VCaP (cell line): Measurements from ENCODE around the gene C11orf52.
A peak's percentile ranks its signal among the peaks of the same experiment; 100 is the strongest.

Experiments
- H3K27ac ChIP-seq: fragments of 450-650 bp; 2 replicates; pipeline ENCODE4 v1.5.1; 2017
- TF ChIP-seq, protein P1 (sequence below): fragments of 450-650 bp; conservative IDR thresholded peaks from 2 replicates; pipeline ENCODE4 v1.5.1; 2017; ENCODE audit warnings: mild to moderate bottlenecking, moderate library complexity

C11orf52 gene

DNA sequence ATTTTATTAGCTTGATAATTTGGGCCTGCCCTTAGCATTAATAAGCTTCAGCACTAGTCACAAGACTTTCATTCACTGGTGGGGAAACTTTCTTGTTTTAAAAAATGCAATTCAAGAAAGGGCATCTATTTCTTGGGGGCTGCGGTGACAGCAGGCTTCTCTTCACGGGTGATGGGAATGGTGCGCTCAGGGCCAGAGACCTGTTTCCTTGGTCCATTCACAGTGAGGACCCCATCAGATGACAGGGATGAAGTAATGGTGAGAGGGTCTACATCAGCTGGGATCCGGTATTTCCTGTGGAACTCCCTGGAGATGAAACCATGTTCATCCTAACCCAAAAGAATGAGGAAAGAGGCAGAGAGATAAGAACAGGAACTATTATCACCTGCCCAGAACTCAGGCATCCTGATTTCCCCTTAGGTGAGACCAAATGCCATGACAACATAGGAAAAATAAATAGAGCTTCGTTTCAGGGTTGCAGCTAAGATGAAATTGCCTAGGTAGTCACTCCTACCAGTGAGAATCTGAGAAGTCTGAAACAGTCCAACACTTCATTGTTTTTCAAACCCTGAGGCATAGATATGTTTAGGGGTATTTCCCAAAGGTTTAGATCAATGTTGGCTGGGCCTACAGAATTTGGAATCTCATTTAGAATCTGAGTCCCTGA is 9.9 kb upstream of the C11orf52 start:
- no peak overlapping the region for H3K27ac ChIP-seq
- TF ChIP-seq, protein P1, sequence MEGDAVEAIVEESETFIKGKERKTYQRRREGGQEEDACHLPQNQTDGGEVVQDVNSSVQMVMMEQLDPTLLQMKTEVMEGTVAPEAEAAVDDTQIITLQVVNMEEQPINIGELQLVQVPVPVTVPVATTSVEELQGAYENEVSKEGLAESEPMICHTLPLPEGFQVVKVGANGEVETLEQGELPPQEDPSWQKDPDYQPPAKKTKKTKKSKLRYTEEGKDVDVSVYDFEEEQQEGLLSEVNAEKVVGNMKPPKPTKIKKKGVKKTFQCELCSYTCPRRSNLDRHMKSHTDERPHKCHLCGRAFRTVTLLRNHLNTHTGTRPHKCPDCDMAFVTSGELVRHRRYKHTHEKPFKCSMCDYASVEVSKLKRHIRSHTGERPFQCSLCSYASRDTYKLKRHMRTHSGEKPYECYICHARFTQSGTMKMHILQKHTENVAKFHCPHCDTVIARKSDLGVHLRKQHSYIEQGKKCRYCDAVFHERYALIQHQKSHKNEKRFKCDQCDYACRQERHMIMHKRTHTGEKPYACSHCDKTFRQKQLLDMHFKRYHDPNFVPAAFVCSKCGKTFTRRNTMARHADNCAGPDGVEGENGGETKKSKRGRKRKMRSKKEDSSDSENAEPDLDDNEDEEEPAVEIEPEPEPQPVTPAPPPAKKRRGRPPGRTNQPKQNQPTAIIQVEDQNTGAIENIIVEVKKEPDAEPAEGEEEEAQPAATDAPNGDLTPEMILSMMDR = no peak

DNA sequence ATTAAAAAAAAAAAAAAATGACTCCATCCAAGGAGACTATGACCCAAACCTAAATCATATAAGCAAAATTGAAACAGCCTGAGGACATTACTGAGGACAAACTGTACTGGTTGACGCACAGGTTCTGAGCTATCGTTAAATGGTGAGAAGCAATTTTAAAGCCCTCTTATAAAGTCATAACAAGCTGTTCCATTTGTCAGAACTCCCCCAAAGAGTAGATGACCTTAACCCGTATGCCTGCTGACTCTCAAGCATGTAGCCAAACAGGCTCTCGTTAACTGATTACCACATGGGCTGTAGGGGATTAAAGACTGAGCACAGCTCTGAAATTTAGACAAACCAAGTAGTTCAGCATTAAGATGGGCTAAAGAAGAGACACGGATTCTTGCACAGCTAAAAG is 9.3 kb upstream of the C11orf52 start:
- TF ChIP-seq, protein P1 = no peak

DNA sequence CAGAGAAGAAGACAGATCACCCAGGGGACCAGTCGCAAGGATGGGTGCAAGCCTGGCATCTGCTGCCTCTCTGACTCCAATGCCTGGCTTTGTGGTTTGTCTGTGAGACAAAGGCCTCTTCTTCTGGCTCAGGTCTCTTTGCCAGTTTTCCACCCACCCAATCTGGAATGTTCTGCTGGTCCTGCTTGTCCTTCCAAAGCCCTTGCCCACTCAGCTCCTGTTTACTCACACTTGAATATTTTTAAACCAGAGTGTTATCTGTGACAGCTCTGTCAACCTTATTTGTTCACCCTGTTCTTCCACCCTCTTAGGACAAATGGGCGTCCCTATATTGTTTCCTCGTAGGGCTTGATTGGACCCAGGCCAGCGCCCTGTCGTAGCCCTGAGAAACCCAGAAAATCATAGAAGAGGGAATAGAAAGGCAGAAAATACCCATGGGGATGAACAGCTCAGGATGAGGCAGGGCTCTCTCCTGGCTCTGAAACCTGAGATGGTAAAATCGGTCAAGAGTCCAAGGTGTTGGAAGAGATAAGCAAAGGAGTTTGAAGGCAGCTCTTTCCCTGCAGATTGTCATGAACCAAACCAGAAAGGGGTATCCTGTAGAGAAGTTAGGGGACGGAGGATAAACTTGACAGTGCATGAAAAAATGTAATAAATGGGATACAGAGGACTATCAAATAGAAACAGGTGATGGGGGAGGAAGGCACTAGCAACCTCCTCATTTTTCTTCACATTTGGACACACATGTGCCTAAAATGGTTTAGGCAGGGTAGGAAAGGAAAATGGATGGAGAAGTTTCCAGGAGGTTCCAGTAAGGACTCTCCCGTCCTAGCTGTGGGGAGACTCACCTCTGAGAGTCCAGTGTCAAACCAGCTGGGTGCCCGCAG is 7.8 kb upstream of the C11orf52 start:
- TF ChIP-seq, protein P1 = no peak

More for the DNA sequence above, 9.3 kb upstream of the C11orf52 start:
- H3K27ac ChIP-seq = no peak overlapping the region

DNA sequence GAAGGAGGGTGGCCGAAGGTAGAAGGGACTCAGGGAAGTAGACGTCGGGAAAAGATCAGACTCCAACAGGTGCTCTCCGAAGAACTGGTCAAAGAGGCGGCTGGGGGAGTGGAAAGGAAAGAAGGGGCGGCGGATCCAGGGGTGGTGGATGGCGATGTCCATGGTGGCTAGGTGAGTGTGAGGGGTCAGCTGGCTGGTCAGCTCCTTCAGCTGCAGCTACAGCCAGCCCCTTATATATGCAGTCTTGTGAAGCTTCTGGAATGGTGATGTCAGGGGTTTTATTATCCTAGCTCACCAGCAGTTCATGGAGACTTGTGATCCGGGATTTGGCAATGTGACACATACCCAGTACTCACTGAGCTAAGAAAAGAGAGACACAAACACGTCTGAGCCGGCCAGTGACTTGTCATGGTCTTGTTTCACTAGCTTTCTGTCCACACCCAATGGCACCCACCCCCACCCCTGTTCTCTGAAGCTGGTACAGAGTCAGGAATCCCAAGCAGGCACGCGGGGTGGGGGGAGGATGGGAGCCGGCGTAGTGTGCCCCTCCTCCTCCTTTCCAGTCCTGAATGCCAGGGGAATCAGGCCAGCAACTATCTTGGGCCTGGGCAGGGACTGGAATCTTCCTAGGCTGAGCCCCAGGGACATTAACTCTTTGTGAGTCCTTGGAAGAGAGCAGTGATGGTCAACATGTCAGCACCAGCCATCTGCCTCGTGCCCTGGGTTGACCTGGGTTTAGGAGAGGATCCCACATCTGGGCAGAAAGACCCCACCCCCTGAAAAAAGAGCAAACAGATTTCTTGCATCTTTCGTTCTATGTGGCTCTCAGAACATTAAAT is 6.9 kb upstream of the C11orf52 start, which contains the start of gene CRYAB:
CRYAB (minus strand) TSS at position 208 of the 839 bp plus-strand sequence; CDS start at position 162, 46 bp downstream.
- TF ChIP-seq, protein P1 = no peak
- H3K27ac ChIP-seq = peak within 1 kb of the TSS; percentile 36

More for the DNA sequence above, 7.8 kb upstream of the C11orf52 start:
- H3K27ac ChIP-seq = no peak overlapping the region; the same call in 1 of the 2 replicates

DNA sequence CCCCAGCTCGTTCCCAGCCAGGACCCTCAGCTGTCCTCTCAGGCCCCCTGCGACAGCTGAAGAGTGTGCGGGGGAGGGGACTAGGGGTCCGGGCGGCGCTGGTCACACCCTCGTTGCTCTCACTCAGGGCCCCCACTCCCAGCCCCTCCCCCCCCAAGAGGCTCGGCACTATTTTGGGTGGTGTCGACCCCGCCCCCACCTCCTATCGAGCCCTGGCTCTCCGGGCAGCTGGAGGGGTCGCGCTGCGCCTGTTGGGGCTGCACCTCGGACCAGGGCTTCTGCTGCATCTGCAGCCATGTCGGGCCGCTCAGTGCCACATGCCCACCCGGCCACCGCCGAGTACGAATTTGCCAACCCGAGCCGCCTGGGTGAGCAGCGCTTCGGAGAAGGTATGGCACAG is 6.2 kb upstream of the C11orf52 start, which contains the start of gene HSPB2:
HSPB2 (plus strand) TSS at position 200 of the 400 bp plus-strand sequence; CDS start at position 296, 96 bp downstream.
- H3K27ac ChIP-seq = peak within 1 kb of the TSS; percentile 36
- TF ChIP-seq, protein P1 = no peak

DNA sequence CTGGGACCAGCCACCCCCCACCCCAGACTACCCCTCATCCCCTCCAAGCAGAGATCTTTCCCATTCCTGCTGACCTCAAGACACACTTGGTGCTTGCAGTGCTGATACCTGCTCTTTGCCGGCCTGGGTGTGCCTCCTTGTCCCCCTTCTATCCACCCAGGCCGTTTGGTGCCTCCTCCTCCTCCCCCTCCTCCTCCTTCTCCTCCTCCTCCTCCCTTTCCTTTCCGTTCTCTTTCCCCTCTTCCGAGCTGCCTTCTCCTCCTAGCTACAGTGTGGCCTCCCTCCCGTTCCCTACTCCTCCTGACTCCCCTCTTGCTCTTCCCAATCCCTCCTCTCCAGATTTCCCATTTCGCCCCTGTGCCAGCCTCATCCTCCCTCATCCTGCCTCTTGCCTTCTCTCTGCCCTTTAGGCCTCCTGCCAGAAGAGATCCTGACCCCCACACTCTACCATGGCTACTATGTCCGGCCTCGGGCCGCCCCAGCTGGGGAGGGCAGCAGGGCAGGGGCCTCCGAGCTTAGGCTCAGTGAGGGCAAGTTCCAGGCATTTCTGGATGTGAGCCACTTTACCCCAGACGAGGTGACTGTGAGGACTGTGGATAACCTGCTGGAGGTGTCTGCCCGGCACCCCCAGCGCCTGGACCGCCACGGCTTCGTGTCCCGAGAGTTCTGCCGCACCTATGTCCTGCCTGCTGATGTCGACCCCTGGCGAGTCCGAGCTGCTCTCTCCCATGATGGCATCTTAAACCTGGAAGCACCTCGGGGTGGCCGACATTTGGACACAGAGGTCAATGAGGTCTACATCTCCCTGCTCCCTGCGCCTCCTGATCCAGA is 5.5 kb upstream of the C11orf52 start:
- no peak overlapping the region for H3K27ac ChIP-seq
- TF ChIP-seq, protein P1 = no peak
